Stimulated activated CD8-positive, alpha-beta memory T cell treated with anti-CD3 and anti-CD28 coated beads, Interleukin-12 subunit alpha, Interleukin-12 subunit beta, amount 100 ng/mL, for 24 hours (primary cell): ENCODE measurements around the gene PPP1R27.

Experiments
- DNase-seq: peaks from one replicate; pipeline ENCODE4 v3.0.0-alpha.2; 2020; ENCODE audit errors: extremely low read depth

The PPP1R27 gene

DNA sequence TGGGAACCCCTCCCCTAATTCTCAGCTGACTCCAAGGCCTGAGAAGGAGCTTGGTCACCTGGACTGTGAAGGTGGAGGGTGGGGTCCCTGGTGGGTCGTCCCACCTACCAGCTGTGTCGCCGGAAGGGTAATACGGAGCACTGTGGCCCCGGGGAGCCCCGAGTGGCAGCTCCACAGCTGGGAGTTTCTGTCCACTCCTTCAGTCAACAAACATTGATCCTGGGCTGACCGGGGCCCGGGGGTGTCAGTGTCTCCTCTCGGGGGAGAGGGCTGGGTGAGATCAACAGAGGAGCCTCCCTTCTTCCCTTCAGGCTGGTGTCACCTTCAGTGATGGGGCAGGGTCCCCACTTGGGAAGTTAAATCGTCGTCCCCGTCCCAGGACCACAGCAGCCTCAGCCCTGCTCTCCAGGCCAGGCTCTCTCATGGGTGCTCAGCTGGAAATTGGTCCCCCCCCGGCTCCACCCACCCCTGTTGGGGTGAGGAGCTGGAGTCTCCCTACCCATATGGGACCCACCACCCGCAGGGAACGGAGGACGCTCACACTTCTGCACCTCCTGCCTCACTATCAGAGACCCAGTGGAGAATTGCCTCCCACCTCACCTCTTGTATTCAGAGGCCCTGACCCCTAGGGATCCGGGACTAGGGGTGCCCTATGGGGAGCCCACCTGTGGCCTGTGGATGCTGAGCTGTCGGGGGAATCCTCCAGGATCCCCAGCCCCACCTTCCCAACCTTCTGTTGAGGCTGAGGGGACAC, 29.0 kb downstream of the PPP1R27 start:
- no peak for DNase-seq

DNA sequence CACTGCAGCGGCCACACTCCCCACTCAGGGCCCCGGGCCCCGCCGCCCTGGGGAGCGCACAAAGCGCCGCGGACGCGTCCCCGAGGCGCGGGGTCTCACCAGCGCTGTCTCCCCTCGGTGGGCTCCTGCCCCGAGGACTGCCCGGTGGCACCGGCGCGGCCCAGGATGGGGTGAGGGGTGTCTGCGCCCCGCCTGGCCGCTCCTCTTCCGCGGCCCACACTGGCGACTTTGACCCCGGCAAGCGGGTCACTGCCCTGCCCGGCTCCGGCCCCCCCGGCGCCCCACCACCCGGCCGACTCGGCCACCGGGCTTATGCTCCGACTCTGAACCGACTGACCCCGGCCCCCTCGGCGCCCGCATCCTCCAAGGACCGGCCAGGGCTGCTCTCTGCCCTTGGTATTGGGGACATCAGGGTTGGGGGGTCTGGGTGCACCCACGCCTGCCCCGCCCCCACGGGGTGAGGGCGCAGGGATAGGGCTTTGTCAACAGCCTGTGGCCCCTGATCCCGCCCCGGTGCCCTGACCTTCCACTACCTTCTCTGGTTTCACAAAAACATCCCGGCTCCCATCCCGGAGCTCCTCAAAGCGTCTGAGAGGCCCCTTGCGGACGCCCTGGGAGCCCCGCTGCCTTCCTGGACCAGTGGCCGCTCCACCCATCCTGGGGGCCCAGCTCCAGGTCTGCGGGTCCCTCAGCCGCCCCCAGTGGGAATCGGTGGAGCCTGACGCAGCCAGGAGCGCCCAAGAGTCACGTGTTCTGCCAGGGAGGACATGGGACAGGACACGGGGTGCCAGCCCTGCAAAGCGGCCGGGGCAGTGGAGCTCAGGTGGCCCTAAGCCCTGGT, 30.1 kb downstream of the PPP1R27 start:
- DNase-seq, result no peak

DNA sequence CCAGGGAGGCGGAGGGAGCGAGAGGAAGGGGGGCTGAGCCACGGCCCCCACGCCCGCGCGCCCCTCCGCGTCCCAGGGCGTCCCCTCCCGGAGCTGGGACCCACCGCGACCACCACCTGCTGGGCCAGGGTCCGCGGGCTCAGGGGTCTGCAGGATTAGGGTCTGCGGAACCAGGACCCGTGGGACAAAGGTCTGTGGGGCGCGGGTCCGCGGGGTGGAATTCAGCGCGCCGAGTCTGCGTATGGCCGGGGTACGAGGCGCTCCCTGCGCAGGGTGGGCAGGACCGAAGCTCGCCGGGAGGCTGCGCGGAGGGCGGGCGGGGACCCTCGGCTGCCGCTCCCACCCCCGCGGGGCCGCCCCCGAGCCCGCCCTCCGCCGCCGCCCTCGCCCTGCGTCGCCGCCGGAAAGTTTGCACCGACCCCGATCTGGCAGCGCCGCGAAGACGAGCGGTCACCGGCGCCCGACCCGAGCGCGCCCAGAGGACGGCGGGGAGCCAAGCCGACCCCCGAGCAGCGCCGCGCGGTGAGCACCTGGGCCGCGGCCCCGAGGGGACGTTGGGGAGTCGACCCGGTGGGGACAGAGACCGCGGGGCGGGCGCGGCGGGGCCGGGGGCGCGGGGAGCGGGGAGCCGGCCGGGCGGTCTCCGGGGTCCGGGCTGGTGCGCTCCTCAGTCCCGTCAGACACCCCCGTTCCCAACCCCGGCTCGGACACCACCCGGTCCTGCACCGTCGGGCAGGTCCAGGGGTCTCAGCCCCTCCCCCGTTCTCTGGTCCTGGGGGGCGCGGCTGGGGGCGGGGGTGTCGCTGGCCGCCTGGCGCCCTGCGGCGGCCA, 30.9 kb downstream of the PPP1R27 start, which contains the start of gene GCGR:
Gene GCGR (plus strand): TSS at position 423 of the 831 bp plus-strand sequence. CDS start 4,869 bp downstream, outside the sequence.
- no peak for DNase-seq

DNA sequence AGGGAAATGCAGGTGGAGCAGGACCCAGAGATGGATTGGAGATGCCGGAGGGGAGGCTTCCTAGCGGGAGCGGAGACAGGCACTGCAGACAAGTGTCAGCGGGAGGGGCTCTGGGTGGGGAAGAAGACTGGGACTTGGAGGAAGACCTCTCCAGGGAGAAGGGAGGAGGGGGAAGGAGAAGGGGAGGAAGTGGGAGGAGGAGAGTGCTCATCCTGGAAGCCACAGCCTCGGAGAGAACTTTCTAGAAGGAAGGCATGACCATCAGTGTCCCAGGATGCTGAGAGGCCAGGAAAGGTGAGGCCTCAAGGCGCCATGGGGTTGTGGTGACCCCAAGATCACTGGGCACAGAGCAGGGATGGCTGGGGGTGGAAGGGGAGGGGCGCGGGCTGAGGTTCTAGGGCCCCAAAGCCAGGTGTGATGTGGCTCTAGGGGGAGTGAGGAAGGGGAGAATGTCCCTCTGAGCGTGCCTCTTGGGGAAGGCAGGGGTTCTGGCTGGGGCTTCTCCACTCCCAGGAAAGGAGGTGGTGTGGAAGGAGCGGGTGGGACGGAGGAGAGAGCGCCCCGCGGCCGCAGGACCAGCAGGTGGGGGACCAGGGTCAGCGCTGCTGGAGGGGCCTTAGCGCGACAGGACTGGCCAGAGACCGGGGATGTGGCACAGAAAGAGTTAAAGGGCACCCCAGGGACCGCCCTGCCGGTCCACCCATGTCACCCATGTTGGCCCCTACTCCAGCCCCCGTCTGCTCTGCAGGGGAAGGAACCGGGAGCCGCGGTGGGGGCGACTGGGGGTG, 31.8 kb downstream of the PPP1R27 start:
- DNase-seq, result no peak

DNA sequence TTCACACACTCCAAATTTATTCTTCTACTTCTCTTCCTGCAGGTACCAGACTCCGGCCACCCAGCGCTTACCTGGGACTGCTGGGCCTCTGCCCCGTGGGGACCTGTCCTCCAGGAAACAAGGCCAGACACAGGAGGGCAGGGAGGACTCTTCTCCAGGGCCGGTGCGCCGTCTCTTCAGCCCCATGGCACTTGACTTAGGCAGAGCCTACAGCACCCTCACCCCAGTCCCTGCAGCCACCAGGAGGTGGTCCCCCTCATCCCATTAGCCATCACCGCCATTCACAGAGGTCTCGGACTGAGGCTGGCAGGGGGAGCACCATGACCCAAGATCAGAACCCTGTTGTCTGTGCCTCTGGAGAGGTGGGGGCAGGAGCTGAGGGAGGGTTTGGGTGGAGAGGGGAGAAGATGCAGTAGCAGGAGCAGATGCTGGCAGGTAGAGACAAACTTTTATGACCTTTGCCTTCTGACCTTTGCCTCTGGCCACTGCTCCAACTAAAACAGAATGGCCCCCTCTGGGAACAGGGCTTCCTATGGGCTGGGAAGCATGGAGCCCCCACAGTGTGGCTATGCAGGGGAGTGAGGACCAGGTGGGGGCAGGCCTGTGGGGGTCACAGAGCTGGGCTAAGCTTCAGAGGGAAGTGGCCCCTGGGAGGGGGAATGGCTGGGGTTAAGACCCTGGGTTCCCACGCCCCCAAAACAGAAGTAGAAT, 32.6 kb downstream of the PPP1R27 start:
- DNase-seq, result no peak

DNA sequence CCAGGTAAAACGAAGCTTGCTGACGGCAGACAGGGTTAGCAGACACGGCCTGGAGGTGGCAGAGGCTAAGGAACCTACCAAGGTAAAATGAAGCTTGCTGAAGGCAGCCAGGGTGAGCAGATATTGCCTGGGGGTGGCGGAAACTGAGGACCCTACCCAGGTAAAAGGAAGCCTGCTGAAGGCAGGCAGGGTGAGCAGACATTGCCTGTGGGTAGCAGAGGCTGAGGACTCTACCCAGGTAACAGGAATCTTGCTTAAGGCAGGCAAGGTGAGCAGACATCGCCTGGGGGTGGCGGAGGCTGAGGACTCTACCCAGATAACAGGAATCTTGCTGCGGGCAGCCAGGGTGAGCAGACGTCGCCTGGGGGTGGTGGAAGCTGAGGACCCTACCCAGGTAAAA, 33.5 kb downstream of the PPP1R27 start:
- DNase-seq, result no peak

DNA sequence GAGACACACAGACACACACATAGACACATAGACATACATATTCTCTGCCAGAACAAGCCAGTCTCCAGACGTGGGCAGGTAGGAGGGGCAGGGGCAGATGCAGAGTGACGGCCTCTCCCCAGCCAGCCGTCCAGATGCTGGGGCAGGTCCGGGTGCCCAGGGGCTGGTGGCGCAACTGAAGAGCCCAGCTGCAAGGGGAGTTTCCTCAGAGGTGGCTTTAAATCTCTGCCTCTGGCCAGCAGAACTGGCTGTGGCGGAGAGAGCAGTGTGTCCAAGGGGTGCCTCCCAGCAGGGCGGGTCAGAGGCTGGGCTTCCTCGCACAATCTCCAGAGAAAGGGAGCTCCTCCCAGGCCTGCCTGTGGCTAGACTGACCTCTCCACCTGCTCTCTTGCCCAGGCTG, 40.3 kb downstream of the PPP1R27 start:
- DNase-seq, result no peak

DNA sequence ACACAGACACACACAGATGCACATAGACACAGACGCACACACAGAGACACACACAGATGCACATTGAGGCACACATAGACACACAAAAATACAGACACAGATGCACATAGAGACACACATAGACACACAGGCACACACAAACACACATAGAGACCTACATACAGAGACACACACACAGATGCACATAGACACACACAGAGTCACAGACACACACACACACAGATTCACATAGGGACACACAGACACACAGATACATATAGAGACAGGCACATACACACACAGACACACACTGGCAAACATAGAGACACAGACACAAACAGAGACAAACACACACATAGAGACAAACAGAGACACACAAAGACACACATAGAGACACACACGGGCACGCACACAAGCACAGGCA, 40.8 kb downstream of the PPP1R27 start:
- DNase-seq, result no peak

DNA sequence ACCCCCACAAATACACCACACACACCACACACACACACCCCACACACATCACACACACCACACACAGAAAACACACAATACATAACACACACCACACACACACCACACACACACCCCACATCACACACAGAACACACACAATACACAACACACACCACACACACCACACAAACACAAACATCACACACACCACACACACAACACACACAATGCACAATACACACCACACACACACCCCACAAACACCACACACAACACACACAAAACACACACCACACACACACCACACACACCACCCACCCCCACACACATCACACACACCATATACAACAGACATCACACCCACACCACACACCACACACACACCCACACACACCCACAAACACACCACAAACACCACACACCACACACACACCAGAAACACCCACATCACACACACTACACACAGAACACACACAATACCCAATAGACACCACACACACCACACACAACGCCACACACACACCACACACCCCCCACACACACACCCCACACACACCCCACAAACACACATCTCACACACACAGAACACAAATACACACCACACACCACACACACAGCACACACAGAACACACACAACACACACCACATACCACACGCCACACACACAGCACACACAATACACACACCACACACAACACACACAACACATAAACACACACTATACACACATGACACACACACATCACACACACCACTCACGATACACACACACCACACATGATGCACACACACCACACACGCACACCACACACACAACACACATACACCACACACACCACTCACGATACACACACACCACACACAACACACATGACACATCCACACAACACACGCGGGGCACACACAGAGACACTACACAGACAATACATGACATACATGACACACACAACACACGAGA, 41.9 kb downstream of the PPP1R27 start:
- DNase-seq, result no peak
